RCC 7860 (cell line): ENCODE results near the gene MCOLN3.
A peak's percentile ranks its signal among the peaks of the same experiment; 100 is the strongest.

ENCODE experiments used
- DNase-seq: peaks from one replicate; pipeline ENCODE4 v3.0.0-alpha.2; 2015; ENCODE audit warnings: low spot score
- FAIRE-seq: peaks from 2 replicates; lab custom pipeline; 2012; peaks lifted over from hg19 to GRCh38; lab: Jason Lieb, UNC

The MCOLN3 gene

GRCh38 chr1:85048296-85049064 is at the start of gene MCOLN3:
Gene MCOLN3 (minus strand): TSS chr1:85048500. CDS start chr1:85045360, 3,140 bp downstream.
- no peak for DNase-seq
- no peak for FAIRE-seq

- DNase-seq (no peak), FAIRE-seq (no peak)
Observed at GRCh38 chr1:85093644-85094043, 45.3 kb upstream of the MCOLN3 start.

GRCh38 chr1:85091671-85092280 is 43.5 kb upstream of the MCOLN3 start:
- FAIRE-seq (no peak), DNase-seq (no peak)

GRCh38 chr1:85090225-85090624 is 41.9 kb upstream of the MCOLN3 start:
- no peak for DNase-seq
- FAIRE-seq, result no peak

GRCh38 chr1:85089203-85089602 is 40.9 kb upstream of the MCOLN3 start:
- DNase-seq, result no peak

GRCh38 chr1:85088408-85088784 is 40.1 kb upstream of the MCOLN3 start:
- FAIRE-seq (no peak), DNase-seq (no peak)

More at GRCh38 chr1:85089203-85089602, 40.9 kb upstream of the MCOLN3 start:
- no peak for FAIRE-seq

- no peak for DNase-seq
- FAIRE-seq, result no peak
Observed at GRCh38 chr1:85087659-85088407, 39.5 kb upstream of the MCOLN3 start.

GRCh38 chr1:85085417-85085816 is 37.1 kb upstream of the MCOLN3 start:
- no peak for FAIRE-seq
- DNase-seq, result no peak

- FAIRE-seq, result no peak
- no peak for DNase-seq
Observed at GRCh38 chr1:85078903-85079302, 30.6 kb upstream of the MCOLN3 start.

GRCh38 chr1:85074365-85074964 is 26.2 kb upstream of the MCOLN3 start:
- FAIRE-seq, result no peak
- no peak for DNase-seq

- DNase-seq (no peak), FAIRE-seq (no peak)
Observed at GRCh38 chr1:85070972-85071492, 22.7 kb upstream of the MCOLN3 start.

- FAIRE-seq (no peak), DNase-seq (no peak)
Observed at GRCh38 chr1:85068846-85069245, 20.5 kb upstream of the MCOLN3 start.

GRCh38 chr1:85065550-85065949 is 17.2 kb upstream of the MCOLN3 start:
- DNase-seq, result no peak
- FAIRE-seq, result no peak

- DNase-seq, result no peak
- FAIRE-seq, result no peak
Observed at GRCh38 chr1:85062425-85063026, 14.2 kb upstream of the MCOLN3 start.

GRCh38 chr1:85061711-85062424 is 13.6 kb upstream of the MCOLN3 start:
- FAIRE-seq (peak; percentile 69), DNase-seq (peak; percentile 87)

GRCh38 chr1:85060038-85060437 is 11.7 kb upstream of the MCOLN3 start:
- no peak for FAIRE-seq
- DNase-seq, result no peak

GRCh38 chr1:85059563-85059962 is 11.3 kb upstream of the MCOLN3 start:
- DNase-seq (no peak), FAIRE-seq (no peak)

- no peak for DNase-seq
Observed at GRCh38 chr1:85058786-85059185, 10.5 kb upstream of the MCOLN3 start.

GRCh38 chr1:85058311-85058710 is 10.0 kb upstream of the MCOLN3 start:
- DNase-seq (no peak), FAIRE-seq (no peak)

More at GRCh38 chr1:85058786-85059185, 10.5 kb upstream of the MCOLN3 start:
- FAIRE-seq, result no peak

- DNase-seq, result no peak
- FAIRE-seq, result no peak
Observed at GRCh38 chr1:85054664-85055063, 6.4 kb upstream of the MCOLN3 start.
